ENCODE data around the gene EIPR1. TPM values are rescaled to one million over a fixed set of nuclear protein-coding genes. Genes with fewer than 3 reads are reported as not detected.

EIPR1 gene
- total RNA-seq, 1 experiment from 2014 or later, result 22.8 TPM

GRCh38 chr2:3224681-3225080 lies 152.9 kb downstream of the EIPR1 start:
- ChIA-PET CTCF (no interaction called here), POLR2A (no interaction called here)
- DNase-seq (ENCODE audit: low spot score), result no peak
- Mint-ChIP-seq H3K9me3 (peaks cover 61% of the 10 kb centered on the region), H3K27ac (no peak overlapping the region), H3K4me3 (no peak overlapping the region), H3K36me3 (peaks cover 43% of the 10 kb centered on the region), H3K4me1 (peaks cover 5% of the 10 kb centered on the region), H3K27me3 (ENCODE audit: low read depth) (peaks cover 3% of the 10 kb centered on the region)
- no peak for TF ChIP-seq ZNF671 (CRISPR knock-in tag; IDR thresholded peaks at IDR 0.05)
- no peak for TF ChIP-seq NR1H2 (CRISPR knock-in tag; IDR thresholded peaks at IDR 0.05)
- no peak for TF ChIP-seq HMGXB4 (CRISPR knock-in tag; IDR thresholded peaks at IDR 0.05)
- TF ChIP-seq SP1 (CRISPR knock-in tag; conservative IDR thresholded peaks at IDR 0.05), result no peak
- no peak for TF ChIP-seq CBFB (CRISPR knock-in tag; IDR thresholded peaks at IDR 0.05; ENCODE audit: low read depth)
- TF ChIP-seq E2F5 (CRISPR knock-in tag; IDR thresholded peaks at IDR 0.05), result no peak
- TF ChIP-seq FOXP4 (CRISPR knock-in tag; IDR thresholded peaks at IDR 0.05), result no peak
- no peak for TF ChIP-seq ZNF512 (CRISPR knock-in tag; IDR thresholded peaks at IDR 0.05; ENCODE audit: borderline replicate concordance)
- no peak for TF ChIP-seq ZBTB21 (CRISPR knock-in tag; IDR thresholded peaks at IDR 0.05; ENCODE audit: borderline replicate concordance)
- TF ChIP-seq PREB (CRISPR knock-in tag; IDR thresholded peaks at IDR 0.05; ENCODE audit: borderline replicate concordance), result no peak
- no peak for TF ChIP-seq ZNF263 (CRISPR knock-in tag; IDR thresholded peaks at IDR 0.05; ENCODE audit: low read depth)
- TF ChIP-seq EMX1 (CRISPR knock-in tag; IDR thresholded peaks at IDR 0.05), result no peak
- no peak for TF ChIP-seq ZNF317 (CRISPR knock-in tag; IDR thresholded peaks at IDR 0.05; ENCODE audit: borderline replicate concordance, low read depth)
- no peak for TF ChIP-seq MXD4 (CRISPR knock-in tag; IDR thresholded peaks at IDR 0.05; ENCODE audit: borderline replicate concordance)
- TF ChIP-seq ATF2 (CRISPR knock-in tag; IDR thresholded peaks at IDR 0.05; ENCODE audit: borderline replicate concordance, low read depth), result no peak
- no peak for TF ChIP-seq OVOL2 (CRISPR knock-in tag; IDR thresholded peaks at IDR 0.05; ENCODE audit: borderline replicate concordance)
- no peak for TF ChIP-seq MLX (CRISPR knock-in tag; IDR thresholded peaks at IDR 0.05)
- TF ChIP-seq SMAD4 (CRISPR knock-in tag; IDR thresholded peaks at IDR 0.05), result no peak
- no peak for TF ChIP-seq TEAD4 (CRISPR knock-in tag; IDR thresholded peaks at IDR 0.05)
- no peak for ATAC-seq
